Kidney (tissue), 14 donors: Measurements from ENCODE around the gene HDAC10. TPM values are rescaled to one million over a fixed set of nuclear protein-coding genes. Genes with fewer than 3 reads are reported as not detected.

ENCODE experiments used
- DNase-seq, 5 donors: peaks; one replicate each; pipeline ENCODE4 v3.0.0-alpha.2; 2013 to 2020
- FAIRE-seq: peaks from 2 replicates; lab custom pipeline; 2012; peaks lifted over from hg19 to GRCh38; lab: Jason Lieb, UNC
- H3K27ac ChIP-seq, 2 donors: one replicate each; pipeline ENCODE4 v1.7.0; 2013; ENCODE audit warnings: low read depth in 2 of 2, low read length in 2 of 2, inconsistent platforms in 1 of 2
- H3K27me3 ChIP-seq: one replicate; pipeline ENCODE4 v1.7.1; 2013; ENCODE audit warnings: low read length, inconsistent platforms; ENCODE audit not compliant: control insufficient read depth, insufficient read depth
- H3K36me3 ChIP-seq, 3 donors: one replicate each; pipeline versions ENCODE4 v1.7.0 to v1.7.1; 2013; ENCODE audit warnings: low read length in 3 of 3, control low read depth in 1 of 3, inconsistent platforms in 1 of 3; ENCODE audit not compliant: insufficient read depth in 3 of 3, control insufficient read depth in 2 of 3
- H3K4me1 ChIP-seq, 3 donors: one replicate each; pipeline versions ENCODE4 v1.7.0 to v1.7.1; 2013; ENCODE audit warnings: low read length in 3 of 3, inconsistent platforms in 1 of 3, low read depth in 1 of 3; ENCODE audit not compliant: control insufficient read depth in 2 of 3, insufficient read depth in 2 of 3
- H3K4me3 ChIP-seq, 3 donors: one replicate each; pipeline versions ENCODE4 v1.7.0 to v1.8.1; 2013; ENCODE audit warnings: low read length in 3 of 3, control low read depth in 1 of 3, inconsistent platforms in 1 of 3
- H3K9ac ChIP-seq, 3 donors: one replicate each; pipeline versions ENCODE4 v1.7.0 to v1.7.1; 2013; ENCODE audit warnings: low read length in 3 of 3, control low read depth in 1 of 3, inconsistent platforms in 1 of 3
- H3K9me3 ChIP-seq, 3 donors: one replicate each; pipeline versions ENCODE4 v1.7.0 to v1.7.1; 2013; ENCODE audit warnings: low read length in 3 of 3, control low read depth in 1 of 3, inconsistent platforms in 1 of 3; ENCODE audit not compliant: control insufficient read depth in 2 of 3, insufficient read depth in 1 of 3
- CTCF ChIP-seq: IDR thresholded peaks from 3 replicates; pipeline ENCODE4 v1.5.1; 2012; ENCODE audit warnings: mild to moderate bottlenecking, moderate library complexity, borderline replicate concordance; ENCODE audit not compliant: insufficient read depth; ENCODE audit errors: extremely low read depth
- intact Hi-C: fragments of 100-400 bp; cut with DNase I; formaldehyde crosslinking; loops from one replicate; pipeline ENCODE4 v1.11.1; 2022
- polyA plus RNA-seq: library from polyadenylated mRNA; stranded (reverse); fragments of 350-450 nt; fragmentation: Illumina TruSeq; extraction: RNeasy Lipid Tissue Mini Kit (QIAGEN cat#74804); gene quantifications from one replicate; pipeline ENCODE4 v1.2.3, GENCODE V29; 2014; ENCODE audit warnings: low read depth, low replicate concordance; ENCODE audit not compliant: insufficient read depth
- total RNA-seq: library from RNA; stranded (reverse); fragmentation: NEBNext Ultra II Directional; extraction: Animal tissue kit (Norgen Biotek cat#: 25700); gene quantifications from one replicate; pipeline ENCODE4 v1.2.1, GENCODE V29; 2021
- donor health status: control.
- donor health status: control.
- donor health status: control.
- donor health status: control.
- donor health status: control.
- donor health status: DM: yes; HTN: yes; CAD: no.
- donor health status: Normal renal cell carcinoma (clear cell type).

The HDAC10 gene
- total and polyA plus RNA-seq, 2 donors from 2014 or later, result 20.4 to 43.8 TPM

GRCh38 chr22:50266994-50267393 lies 15.9 kb upstream of the HDAC10 start:
- no peaks in the 10 kb centered on the region for H3K36me3 ChIP-seq
- H3K27me3 ChIP-seq, result no peaks in the 10 kb centered on the region
- FAIRE-seq, result no peak
- TF ChIP-seq CTCF, result no peak
- H3K4me1 ChIP-seq, result peaks cover 0 to 29% (median 4%) of the 10 kb centered on the region in 3 donors
- H3K9me3 ChIP-seq, result no peaks in the 10 kb centered on the region
- H3K27ac ChIP-seq, result no peak overlapping the region
- no peak overlapping the region for H3K4me3 ChIP-seq
- intact Hi-C loops, result no loop called here
- H3K9ac ChIP-seq, result no peak overlapping the region
- DNase-seq, result no peak

- TF ChIP-seq CTCF, result no peak
- FAIRE-seq (no peak), DNase-seq (no peak)
- Histone ChIP-seq H3K4me1 (peaks cover 0 to 19% (median 4%) of the 10 kb centered on the region in 3 donors), H3K27ac (no peak overlapping the region), H3K9me3 (no peaks in the 10 kb centered on the region), H3K4me3 (no peak overlapping the region), H3K36me3 (no peaks in the 10 kb centered on the region), H3K27me3 (no peaks in the 10 kb centered on the region), H3K9ac (no peak overlapping the region)
- intact Hi-C loops, result loop anchor here (5.0 kb wide), 1 partner anchor 72 kb away; no protein-coding TSS in a partner anchor
These were observed 14.0 kb upstream of the HDAC10 start for GRCh38 chr22:50264946-50265669.

GRCh38 chr22:50264104-50264745 lies 13.2 kb upstream of the HDAC10 start:
- Histone ChIP-seq H3K27ac (no peak overlapping the region), H3K27me3 (no peaks in the 10 kb centered on the region), H3K4me3 (no peak overlapping the region), H3K36me3 (no peaks in the 10 kb centered on the region), H3K4me1 (peaks cover 0 to 19% (median 4%) of the 10 kb centered on the region in 3 donors), H3K9me3 (no peaks in the 10 kb centered on the region), H3K9ac (no peak overlapping the region)
- FAIRE-seq, result no peak
- no peak for DNase-seq
- intact Hi-C loops, result loop anchor here (5.0 kb wide), 1 partner anchor 73 kb away; no protein-coding TSS in a partner anchor
- no peak for TF ChIP-seq CTCF
